Stimulated activated CD8-positive, alpha-beta memory T cell treated with anti-CD3 and anti-CD28 coated beads, Interleukin-2, amount 100 ng/mL, for 1 hour (primary cell): ENCODE measurements around the gene AGAP2.

Experiments used
- DNase-seq, 2 donors: peaks; one replicate each; pipeline ENCODE4 v3.0.0-alpha.2; 2020; ENCODE audit warnings: low read depth in 2 of 2

The AGAP2 gene

DNA sequence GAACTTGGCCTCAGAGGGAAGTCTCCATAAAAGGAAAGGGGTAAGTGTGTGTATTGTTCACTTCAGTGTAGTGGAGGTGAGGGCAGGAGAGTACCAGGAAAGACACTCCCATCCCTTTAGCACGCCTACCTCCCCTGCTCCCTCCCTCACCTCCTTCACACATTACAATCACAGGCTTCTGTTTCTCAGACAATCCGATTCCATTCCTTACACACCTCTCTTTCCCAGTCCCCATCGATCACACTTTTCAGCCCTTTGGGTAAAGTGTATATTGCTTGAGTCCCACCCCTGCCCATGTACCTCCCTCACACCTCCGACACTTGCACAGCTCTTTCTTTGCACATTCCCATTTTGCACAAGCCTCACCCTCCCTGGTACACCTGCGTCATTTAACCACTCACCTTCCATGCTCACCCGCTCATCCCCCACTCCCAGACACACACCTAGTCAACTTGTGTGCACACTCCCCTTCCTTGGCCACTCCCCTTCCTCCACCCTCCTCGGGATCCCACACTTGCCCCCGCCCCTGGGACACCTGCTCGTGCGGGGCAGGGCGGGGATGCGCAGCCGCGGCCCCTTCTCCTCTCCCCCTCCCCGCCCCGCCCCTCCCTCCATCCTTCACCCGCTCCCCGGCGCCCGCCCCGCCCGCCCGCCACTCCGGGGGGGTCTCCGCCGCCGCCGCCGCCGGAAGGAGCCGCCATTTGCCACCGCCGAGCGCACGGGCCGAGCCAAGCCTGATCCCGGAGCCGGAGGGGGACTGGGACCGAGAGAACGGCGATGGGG lies 16.1 kb upstream of the AGAP2 start, which contains the start of gene MARCHF9:
TSS of gene MARCHF9 (plus strand) at position 693 of the 783 bp plus-strand sequence. CDS start 426 bp downstream, outside the sequence.
- peak; percentile 49 to 72 for DNase-seq

DNA sequence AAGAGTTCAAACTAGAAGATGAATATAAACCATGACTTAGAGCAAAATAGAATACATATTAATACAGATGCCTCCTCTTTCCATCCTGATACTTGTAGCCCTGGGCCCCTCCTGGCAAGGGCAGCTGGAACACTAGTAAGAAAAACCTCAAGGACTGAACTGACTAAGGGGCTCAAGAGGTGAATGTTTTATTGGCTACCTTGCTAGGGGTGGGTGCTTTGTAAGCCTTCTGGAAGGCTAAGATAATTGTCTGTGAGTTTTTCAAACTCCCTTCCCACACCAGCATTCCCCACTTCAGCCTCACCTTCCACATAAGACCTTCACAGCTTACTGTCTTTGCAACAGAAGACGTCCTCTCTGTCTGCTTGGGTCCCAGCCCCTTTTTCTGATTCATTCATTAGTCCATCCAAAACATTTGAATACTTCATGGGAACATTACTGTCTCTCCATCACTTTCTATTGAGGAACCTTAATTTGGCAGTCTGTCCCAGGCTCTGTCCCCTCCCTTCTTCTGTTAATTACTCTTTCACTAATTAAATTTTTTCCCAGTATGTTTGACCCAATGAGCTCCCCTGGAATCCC lies 15.3 kb upstream of the AGAP2 start:
- DNase-seq: no peak

DNA sequence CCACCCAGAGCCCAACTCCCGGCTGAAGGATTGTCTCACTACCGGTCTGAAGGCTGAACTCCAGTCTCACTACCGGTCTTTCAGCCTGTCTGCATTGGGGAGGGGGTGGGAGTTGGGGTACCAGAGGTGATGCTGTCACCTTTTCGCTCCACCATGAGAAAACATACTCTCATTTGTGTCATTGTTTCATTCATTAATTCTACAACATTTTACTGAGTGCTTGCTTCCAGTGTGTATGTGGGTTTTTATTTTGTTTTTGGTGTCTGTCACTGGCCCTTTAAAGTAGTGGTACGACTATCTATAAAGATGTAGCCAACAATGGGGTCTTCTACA lies 14.1 kb upstream of the AGAP2 start:
- DNase-seq: no peak

DNA sequence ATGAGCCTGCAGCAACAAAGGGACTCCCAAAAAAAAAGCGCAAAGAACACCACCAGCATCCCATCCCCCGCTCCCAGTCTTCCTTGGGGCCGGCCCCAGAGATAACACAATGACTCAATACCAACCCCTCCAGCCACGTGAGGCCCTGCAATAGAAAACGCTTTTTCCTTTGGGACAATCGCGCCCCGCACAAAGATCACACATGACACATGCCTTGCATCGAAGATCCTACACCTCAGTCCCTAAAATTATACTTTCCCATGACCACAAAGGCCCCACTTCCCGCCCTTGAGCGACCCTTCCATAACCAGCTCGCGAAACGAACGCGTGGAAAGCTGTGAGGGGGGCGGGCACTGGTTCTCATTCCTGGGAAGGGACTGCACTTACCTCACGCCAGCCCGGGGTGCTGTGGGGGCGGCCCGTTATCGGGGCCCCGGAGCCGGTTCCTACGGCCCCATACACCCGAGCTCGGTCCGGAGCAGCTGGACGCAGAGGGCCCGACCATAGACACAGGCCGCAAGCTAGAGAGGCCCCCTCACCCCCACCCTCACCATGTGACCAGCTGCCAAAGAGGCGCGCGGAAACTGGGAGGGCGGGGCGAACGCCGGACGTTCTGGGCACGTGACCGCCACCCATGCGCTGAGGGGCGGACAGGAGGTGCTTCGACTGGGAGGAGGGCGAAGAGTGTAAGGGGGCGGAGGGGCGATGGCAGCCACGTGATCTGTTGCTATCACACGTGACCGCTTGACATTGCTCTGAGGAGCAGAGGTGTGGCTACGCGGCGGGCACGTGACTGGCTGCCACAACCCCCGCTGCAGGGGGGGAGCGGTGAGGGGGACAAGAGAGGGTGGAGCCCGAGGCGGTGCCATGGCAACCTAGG lies 13.5 kb upstream of the AGAP2 start, which contains the start of gene CDK4:
TSS of gene CDK4 (minus strand) at position 523 of the 880 bp plus-strand sequence. CDS start 593 bp downstream, outside the sequence.
- DNase-seq: peak; percentile 96 to 98

DNA sequence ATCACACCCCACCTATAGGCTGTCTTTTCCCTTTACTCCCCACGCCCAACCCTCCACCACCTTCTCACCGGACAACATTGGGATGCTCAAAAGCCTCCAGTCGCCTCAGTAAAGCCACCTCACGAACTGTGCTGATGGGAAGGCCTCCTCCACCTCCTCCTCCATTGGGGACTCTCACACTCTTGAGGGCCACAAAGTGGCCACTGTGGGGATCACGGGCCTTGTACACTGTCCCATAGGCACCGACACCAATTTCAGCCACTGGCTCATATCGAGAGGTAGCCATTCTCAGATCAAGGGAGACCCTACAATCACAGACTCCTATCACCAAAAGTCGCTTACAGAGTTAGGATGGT lies 12.9 kb upstream of the AGAP2 start:
- no peak for DNase-seq

DNA sequence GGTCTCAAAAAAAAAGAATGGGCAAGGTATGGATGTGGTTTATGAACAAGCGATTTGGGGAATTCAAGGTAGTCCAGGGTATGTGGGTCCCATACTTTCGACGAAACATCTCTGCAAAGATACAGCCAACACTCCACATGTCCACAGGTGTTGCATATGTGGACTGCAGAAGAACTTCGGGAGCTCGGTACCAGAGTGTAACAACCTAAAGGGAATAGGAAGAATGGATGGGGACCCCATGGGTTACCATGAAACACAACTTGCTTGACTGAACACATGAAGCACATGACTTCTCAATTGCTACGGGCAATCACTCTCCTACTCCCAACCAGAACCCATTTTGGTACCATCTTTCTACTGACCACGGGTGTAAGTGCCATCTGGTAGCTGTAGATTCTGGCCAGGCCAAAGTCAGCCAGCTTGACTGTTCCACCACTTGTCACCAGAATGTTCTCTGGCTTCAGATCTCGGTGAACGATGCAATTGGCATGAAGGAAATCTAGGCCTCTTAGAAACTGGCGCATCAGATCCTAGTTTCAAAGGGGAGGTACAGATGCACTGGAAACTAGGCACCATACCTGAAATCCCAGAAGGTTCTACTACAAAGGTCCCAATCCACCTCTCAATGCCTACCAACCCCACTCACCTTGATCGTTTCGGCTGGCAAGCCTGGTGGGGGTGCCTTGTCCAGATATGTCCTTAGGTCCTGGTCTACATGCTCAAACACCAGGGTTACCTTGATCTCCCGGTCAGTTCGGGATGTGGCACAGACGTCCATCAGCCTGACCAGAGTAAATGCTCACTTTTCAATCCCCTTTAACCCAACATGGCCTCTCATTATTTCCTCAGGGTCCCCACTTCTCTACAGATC lies 12.3 kb upstream of the AGAP2 start:
- DNase-seq: no peak

DNA sequence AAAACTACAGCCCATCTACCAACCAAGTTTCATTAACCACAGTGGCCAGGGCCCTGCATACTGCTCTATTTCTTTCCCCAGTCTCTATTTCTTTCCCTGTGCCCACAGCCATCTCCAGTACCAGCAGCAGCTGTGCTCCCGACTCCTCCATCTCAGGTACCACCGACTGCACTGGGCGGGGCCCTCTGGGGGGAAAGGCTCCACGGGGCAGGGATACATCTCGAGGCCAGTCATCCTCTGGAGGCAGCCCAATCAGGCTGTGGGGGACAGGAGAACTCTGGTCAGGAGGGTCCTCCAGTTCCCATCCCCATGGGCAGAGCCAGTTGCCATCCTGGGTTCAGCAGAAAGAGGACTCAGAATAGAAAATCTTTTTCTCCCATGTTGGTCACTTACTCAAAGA lies 10.5 kb upstream of the AGAP2 start:
- no peak for DNase-seq

DNA sequence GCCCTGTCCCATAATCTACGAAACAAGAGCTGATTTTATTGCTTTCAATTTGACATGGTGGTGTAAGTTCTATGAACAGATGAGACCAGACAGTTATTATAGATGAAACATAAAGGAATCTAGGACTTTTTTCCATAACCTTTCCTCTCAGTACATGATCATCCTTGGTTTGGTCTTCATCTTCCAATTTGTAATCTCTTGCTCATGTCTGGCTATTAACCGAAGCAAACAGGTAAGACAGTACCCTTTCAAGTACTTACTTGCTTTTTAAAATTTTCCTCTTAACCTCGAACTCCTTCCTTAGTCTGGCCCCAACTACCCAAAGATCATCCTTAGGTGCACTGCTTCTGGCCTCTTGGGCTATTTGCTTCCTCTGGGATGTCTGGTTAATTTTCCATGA lies 7.5 kb upstream of the AGAP2 start:
- no peak for DNase-seq

DNA sequence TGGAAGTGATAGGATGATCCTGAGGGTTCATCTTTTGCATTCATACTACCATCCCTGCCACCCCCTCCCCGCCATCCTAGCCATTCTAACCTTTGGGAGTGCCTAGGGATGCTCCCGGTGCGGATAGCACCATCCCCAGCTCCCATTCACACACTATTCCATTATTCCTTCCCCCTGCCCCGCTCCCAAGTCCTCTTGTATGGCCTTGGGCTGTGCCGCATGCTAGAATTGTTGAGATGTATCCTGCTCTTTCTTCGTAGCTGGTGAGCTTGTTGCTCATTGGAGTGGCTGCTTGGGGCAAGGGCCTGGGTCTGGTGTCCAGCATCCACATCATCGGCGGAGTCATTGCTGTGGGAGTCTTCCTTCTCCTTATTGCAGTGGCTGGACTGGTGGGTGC lies 6.9 kb upstream of the AGAP2 start:
- no peak for DNase-seq

DNA sequence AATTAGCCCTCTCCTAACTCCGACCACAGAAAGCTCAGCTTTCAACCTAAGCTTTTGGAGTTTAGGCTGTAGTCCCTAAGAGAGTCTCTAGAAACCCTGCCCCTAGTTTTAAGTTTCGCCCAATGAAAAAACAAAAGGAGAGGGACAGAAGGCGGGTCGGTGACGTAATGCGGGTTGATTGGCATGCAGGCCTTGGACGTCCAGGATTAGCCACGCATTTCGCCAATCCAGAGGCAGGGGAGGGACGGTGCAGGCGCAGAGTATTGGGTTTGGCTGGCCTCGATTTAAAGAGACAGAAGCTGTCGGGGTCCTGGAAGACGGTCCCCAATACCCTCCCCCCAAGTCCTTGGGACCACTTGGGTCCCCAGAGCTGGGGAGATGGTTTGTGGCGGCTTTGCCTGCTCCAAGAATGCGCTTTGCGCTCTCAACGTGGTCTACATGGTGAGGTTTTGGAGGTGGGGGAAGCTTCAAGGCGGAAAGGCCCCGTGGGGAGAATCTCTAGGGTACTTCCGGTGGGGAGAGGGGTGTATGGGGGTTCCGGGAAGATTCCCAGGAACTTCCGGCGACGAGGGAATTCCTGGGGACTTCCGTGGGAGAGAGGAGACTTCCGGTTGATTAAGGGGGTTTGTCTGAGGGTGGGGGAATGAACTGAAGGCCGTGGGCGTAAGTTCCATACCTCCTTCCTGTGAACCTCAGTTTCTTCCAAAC lies 6.4 kb upstream of the AGAP2 start, which contains the start of gene TSPAN31:
TSS of gene TSPAN31 (plus strand) at position 263 of the 708 bp plus-strand sequence. CDS start at position 379, 116 bp downstream.
- DNase-seq: peak; percentile 83 to 90

DNA sequence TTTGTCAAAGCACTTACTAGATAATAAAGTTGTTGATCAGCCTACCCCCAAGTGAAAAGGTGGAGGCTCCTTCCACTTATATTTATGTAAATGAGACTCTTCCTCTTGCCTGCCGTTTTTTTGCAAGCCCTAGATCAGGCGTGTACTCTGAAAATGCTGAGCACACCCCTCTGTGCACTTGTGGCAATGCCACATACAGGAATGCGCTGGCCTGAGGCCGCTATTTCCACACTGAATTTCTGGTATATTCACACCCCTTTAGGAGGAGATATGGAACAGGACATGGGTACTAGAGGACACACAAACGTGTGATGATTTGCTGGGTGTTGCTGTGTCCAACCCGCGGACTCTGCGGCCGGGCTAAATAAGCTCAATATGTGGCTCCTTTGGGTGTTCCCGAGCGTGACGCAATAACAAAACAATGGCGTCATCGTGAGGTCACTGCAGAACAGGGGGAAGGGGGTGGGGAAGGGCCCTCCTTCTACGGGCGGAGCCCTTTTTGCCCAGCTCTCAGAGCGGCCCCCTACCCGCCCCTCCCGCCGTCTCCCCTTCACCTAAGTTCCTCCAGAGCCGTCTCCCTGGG lies 5.7 kb upstream of the AGAP2 start:
- peak; percentile 39 for DNase-seq

DNA sequence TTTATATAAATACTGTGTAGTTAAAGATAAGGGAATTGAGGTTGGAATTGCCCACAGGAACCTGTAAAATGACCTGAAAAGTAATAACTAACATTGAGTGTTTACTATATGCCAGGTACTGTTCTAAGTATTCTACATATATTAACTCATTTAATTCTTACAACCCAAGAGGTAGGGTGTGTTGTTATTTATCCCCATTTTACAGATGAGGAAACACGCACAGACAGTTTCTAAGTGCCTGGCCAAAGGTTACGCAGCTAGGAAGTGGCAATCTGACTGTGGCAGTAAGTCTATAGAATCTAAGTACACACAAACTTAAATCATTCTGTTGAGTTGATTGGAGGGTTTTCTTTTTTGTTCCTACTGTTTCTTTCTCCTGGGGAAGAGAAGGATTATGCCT lies 5.2 kb upstream of the AGAP2 start:
- DNase-seq: no peak

DNA sequence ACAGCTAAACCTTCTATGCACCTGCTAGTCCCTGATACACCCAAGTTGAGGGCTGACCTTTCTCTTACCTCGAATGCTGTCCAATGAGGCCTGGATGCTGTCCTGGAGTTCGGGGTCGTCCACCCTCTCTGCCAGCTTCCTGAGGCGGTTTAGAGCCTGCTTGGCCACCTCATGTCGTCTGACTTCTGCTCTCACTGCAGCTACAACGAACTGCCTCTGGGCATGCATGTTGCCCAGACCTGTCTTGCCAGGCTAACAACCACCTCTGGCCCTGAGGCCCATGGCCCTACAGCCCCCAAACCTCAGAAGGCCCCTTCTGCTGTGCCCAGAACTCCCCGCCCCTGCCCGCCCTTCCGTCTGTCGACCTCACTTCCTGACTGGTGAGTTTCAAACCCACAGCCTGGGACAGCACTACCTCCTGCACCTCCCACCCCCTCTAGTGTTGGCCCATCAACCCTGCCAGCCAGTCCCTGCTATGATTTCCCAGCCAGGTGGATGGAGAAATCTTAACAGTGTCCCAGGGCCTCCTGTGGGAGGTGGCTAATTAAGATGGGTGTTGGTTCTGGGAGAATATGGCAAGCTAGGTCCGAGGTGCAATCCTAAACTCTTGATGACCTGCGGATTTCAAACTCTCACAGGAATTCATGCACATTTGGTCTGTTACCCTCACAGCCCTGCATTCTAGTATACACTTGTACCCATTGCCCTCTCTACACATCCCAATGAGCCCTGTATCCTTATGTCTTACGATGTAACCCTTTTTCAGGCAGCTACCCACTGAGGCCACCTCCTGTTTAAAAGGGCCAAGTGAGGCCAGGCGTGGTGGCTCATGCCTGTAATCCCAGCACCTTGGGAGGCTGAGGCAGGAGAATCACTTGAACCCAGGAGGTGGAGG lies 3.5 kb upstream of the AGAP2 start:
- DNase-seq: peak; percentile 46 to 68

DNA sequence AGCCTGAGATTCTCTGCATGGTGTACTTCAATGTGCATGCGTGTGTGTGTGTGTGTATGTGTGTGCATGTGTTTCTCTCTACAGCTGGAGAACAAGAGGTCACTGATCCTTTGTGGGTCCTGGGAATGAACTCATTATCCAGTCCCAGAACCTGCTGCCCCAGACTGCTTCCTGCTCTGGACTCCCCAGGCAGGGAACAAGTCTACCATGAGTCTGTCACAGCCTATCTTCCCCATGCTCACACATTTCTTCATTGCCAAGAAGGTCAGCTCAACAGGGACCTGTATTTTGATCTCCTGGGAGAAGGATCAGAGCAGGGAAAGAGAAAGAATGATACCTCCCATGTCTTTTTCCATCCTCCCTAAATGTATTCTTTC lies 2.9 kb upstream of the AGAP2 start:
- no peak for DNase-seq

DNA sequence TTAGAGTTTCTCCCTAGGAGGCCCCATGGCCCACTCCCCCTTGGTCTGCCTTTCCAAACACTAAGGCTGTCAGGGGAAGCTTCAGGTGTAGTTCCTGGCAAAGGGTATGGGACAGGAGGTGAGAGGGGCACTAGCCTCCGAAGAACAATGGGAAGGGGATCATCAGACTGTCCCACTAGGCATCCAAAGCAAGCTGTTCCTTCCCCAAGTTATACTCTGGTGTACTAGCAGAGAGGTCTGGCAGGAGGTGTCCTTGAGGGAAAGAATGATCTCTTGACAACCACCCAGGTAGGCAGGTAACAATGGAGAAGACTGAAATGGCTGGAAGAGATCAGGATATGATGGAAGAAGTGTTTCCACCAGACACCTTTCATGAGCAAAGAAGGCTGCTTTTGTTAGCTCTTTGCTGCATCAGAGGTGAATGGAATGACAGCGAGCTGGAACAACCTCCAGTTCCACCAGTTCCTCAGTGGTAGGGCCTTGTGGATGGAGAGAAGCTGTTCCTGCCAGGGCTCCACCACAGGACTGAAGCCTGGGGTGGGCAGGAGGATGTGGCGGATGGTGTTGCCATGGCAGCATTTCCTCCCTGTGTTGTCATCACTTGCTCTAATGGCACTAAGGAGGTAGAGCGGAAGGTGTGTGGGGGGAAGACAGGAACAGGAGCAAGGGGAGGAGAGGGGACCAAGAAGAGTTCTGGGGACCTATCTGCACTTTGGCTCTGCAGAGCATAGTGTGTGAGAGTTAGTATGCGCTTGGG lies 2.3 kb upstream of the AGAP2 start:
- DNase-seq: peak; percentile 59 to 63

DNA sequence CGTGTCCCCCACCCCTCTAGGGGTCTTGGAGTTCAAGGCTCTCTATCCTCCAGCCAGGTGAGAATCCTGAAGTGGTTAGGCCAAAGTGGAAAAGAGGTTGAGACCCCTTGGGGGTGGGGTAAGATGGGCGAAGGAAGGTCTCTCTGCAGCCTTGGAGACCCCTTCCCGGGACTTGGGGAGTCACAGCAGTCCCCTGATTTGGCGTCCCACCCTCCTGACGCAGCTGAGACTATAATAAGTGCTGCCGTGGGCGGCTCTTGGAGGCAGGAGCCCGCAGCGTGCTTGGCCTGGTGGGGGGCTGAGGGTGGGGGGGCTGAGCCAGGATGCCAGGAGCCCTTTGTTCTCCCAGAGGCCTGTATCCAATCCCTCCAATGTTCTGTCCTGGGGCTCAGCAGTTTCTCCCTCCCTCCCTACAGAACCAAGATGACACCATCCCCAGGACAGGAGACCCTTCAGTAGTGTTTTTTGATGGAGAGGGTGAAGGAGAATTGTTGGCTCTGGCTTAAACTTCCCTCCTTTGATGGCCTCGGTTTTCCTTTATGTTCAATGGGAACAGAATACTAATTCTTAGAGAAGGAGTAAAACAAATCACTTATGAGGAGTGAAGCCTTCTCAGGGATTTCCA lies 1.5 kb upstream of the AGAP2 start:
- DNase-seq: no peak

DNA sequence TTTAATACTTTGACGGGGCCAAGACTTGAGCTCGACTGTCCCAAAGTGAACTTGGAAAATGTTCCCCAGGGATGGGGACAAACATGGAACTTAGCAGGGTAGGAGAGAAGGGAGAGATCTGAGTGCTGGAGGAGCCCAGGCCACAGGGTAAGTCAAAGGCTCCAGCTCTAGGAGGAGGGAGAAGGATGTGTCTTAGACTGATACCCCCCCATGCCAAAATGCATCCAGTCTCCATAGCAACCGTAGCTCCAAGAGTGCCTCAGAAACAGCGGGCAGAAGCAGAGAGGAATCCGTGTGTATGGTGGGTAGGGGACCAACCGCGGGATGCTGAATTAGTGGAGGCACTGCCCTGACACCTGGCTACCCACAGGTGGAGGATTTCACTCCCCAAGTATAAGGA lies 845 bp upstream of the AGAP2 start:
- DNase-seq: no peak
